Mesenchymal stem cell (in vitro differentiated cells and primary cell): Measurements from ENCODE around the gene RPTOR.
A peak's percentile ranks its signal among the peaks of the same experiment; 100 is the strongest.

Source experiments
- DNase-seq: peaks from one replicate; pipeline ENCODE4 v3.0.0-alpha.2; 2013
- H2AFZ ChIP-seq: one replicate; pipeline ENCODE4 v1.6.1; 2013; ENCODE audit warnings: low read depth, mild to moderate bottlenecking, control low read depth, inconsistent platforms, low read length, moderate library complexity
- H2AK5ac ChIP-seq: 2 replicates; pipeline ENCODE4 v1.6.1; 2013; ENCODE audit warnings: low read length, moderate library complexity, mild to moderate bottlenecking, inconsistent platforms; ENCODE audit not compliant: severe bottlenecking
- H2BK120ac ChIP-seq: one replicate; pipeline ENCODE4 v1.6.1; 2013; ENCODE audit warnings: low read depth, mild to moderate bottlenecking, inconsistent platforms, low read length, moderate library complexity
- H2BK12ac ChIP-seq, 2 experiments: one replicate each; pipeline ENCODE4 v1.6.1; 2013; ENCODE audit warnings: inconsistent platforms in 2 of 2, low read length in 2 of 2, mild to moderate bottlenecking in 2 of 2, moderate library complexity in 2 of 2, control low read depth in 1 of 2
- H2BK15ac ChIP-seq: one replicate; pipeline ENCODE4 v1.6.1; 2013; ENCODE audit warnings: mild to moderate bottlenecking, low read depth, inconsistent platforms; ENCODE audit not compliant: poor library complexity, severe bottlenecking
- H2BK5ac ChIP-seq: 2 replicates; pipeline ENCODE4 v1.6.1; 2013; ENCODE audit warnings: low read depth, mild to moderate bottlenecking, low read length, control low read depth, inconsistent platforms; ENCODE audit not compliant: poor library complexity, severe bottlenecking
- H3K14ac ChIP-seq, 2 experiments: one replicate each; pipeline ENCODE4 v1.6.1; 2013; ENCODE audit warnings: inconsistent platforms in 2 of 2, low read length in 2 of 2, control low read depth in 1 of 2, mild to moderate bottlenecking in 1 of 2, moderate library complexity in 1 of 2
- H3K18ac ChIP-seq, 2 experiments: one replicate each; pipeline ENCODE4 v1.6.1; 2013; ENCODE audit warnings: inconsistent platforms in 2 of 2, low read length in 2 of 2, control low read depth in 1 of 2, low read depth in 1 of 2, mild to moderate bottlenecking in 1 of 2
- H3K23ac ChIP-seq, 2 experiments: one replicate each; pipeline ENCODE4 v1.6.1; 2013; ENCODE audit warnings: inconsistent platforms in 2 of 2, low read length in 2 of 2, mild to moderate bottlenecking in 2 of 2, moderate library complexity in 2 of 2, control low read depth in 1 of 2
- H3K27ac ChIP-seq: 2 replicates; pipeline ENCODE4 v1.5.1; 2013; ENCODE audit warnings: mild to moderate bottlenecking, moderate library complexity, low read length, control low read depth, inconsistent platforms; ENCODE audit not compliant: poor library complexity, severe bottlenecking
- H3K27me3 ChIP-seq, 2 experiments: 2 replicates each; pipeline versions ENCODE4 v1.6.1 to v1.7.0; 2013; ENCODE audit warnings: low read length in 2 of 2, mild to moderate bottlenecking in 2 of 2, moderate library complexity in 2 of 2, control low read depth in 1 of 2, inconsistent platforms in 1 of 2; ENCODE audit not compliant: control insufficient read depth in 1 of 2, insufficient read depth in 1 of 2
- H3K36me3 ChIP-seq, 2 experiments: 2 replicates each; pipeline versions ENCODE4 v1.6.1 to v1.7.0; 2013; ENCODE audit warnings: low read length in 2 of 2, control low read depth in 1 of 2, inconsistent platforms in 1 of 2, low read depth in 1 of 2, mild to moderate bottlenecking in 1 of 2; ENCODE audit not compliant: insufficient read depth in 2 of 2, control insufficient read depth in 1 of 2
- H3K4ac ChIP-seq, 2 experiments: one replicate each; pipeline ENCODE4 v1.6.1; 2013; ENCODE audit warnings: inconsistent platforms in 2 of 2, low read length in 2 of 2, mild to moderate bottlenecking in 2 of 2, moderate library complexity in 2 of 2, control low read depth in 1 of 2, low read depth in 1 of 2
- H3K4me1 ChIP-seq: 2 replicates; pipeline ENCODE4 v1.6.1; 2013; ENCODE audit warnings: low read depth, low read length, control low read depth; ENCODE audit not compliant: control insufficient read depth, insufficient read depth
- H3K4me2 ChIP-seq: 2 replicates; pipeline ENCODE4 v1.6.1; 2013; ENCODE audit warnings: low read length, mild to moderate bottlenecking, inconsistent platforms; ENCODE audit not compliant: poor library complexity, severe bottlenecking
- H3K4me3 ChIP-seq, 2 experiments: 2 replicates each; pipeline versions ENCODE4 v1.5.1 to v1.7.0; 2013; ENCODE audit warnings: low read length in 2 of 2, mild to moderate bottlenecking in 2 of 2, control low read depth in 1 of 2, low read depth in 1 of 2; ENCODE audit not compliant: insufficient read depth in 1 of 2
- H3K79me1 ChIP-seq: replicated peaks from 2 replicates; pipeline ENCODE4 v1.6.1; 2013; ENCODE audit warnings: mild to moderate bottlenecking, control low read depth, low read length, inconsistent platforms; ENCODE audit not compliant: poor library complexity, severe bottlenecking
- H3K9ac ChIP-seq: 2 replicates; pipeline ENCODE4 v1.7.0; 2013; ENCODE audit warnings: mild to moderate bottlenecking, low read length, moderate library complexity
- H3K9me3 ChIP-seq: 2 replicates; pipeline ENCODE4 v1.7.0; 2013; ENCODE audit warnings: mild to moderate bottlenecking, low read length; ENCODE audit not compliant: control insufficient read depth
- H4K8ac ChIP-seq: one replicate; pipeline ENCODE4 v1.6.1; 2013; ENCODE audit warnings: inconsistent platforms, mild to moderate bottlenecking, low read length, moderate library complexity
- H4K91ac ChIP-seq: one replicate; pipeline ENCODE4 v1.6.1; 2013; ENCODE audit warnings: mild to moderate bottlenecking, low read length, inconsistent platforms
- WGBS: methylation state at CpG from one replicate; pipeline ENCODE4 v1.1.7; 2013; ENCODE audit warnings: mixed read lengths; 5-methylcytosine and 5-hydroxymethylcytosine counted together

RPTOR gene

DNA sequence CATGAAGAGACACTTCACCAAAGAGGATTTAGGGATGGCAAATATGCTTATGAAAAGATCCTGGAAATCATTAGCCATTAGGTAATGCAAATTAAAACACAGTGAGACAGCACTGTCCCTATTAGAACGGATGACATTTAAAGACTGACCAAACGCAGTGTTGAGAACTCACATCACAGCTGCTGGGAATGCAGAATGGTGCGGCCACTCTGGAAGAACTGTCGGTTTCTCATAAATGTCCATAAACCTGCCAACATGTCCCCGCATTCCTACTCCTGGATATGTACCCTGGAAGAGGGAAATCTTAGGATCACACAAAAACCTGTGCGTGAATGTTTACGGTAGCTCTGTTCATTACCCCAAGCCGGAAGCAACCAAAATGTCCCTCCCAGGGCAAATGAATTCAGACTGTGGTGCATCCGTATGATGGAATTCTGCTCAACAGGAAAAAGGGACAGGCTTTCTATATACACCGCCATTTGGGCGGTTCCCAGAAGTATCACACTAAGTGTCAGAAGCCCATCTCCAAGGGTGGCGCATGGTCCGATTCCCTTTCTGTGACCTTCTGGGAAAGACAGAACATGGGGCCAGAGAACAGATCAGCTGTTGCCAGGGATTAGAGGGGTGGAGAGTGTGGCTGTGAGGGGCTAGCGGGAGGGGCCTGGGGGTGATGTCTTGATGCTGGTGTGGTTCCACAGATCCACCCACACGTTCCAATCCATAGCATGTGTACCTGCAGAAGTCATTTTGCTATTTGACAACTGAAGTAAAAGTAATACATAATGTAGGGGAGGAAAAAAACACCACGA is 249.8 kb downstream of the RPTOR start:
- Histone ChIP-seq H3K36me3 (peaks cover 12 to 25% of the 10 kb centered on the region in 2 experiments), H3K18ac (peak overlapping the region; percentile 52 to 69), H2BK15ac (peak overlapping the region; percentile 49), H3K4ac (peak overlapping the region; percentile 46 to 57), H3K27ac (no peak overlapping the region), H4K8ac (peak overlapping the region; percentile 60), H2BK120ac (no peak overlapping the region), H2BK5ac (no peak overlapping the region), H3K4me1 (peaks cover 29% of the 10 kb centered on the region), H3K9ac (peak overlapping the region; percentile 80), H3K14ac (peak overlapping the region in 1 of 2 experiments; percentile 8), H3K27me3 (no peaks in the 10 kb centered on the region), H3K23ac (no peak overlapping the region), H2AK5ac (no peak overlapping the region), H3K4me3 (no peak overlapping the region), H3K9me3 (no peaks in the 10 kb centered on the region), H3K4me2 (no peak overlapping the region), H3K79me1 (peaks cover 27% of the 10 kb centered on the region), H2BK12ac (peak overlapping the region; percentile 33 to 59), H2AFZ (no peak overlapping the region), H4K91ac (peak overlapping the region; percentile 85)
- DNase-seq, result peak; percentile 30
- 97% methylated on average over 15 of the region's 16 CpGs for WGBS

DNA sequence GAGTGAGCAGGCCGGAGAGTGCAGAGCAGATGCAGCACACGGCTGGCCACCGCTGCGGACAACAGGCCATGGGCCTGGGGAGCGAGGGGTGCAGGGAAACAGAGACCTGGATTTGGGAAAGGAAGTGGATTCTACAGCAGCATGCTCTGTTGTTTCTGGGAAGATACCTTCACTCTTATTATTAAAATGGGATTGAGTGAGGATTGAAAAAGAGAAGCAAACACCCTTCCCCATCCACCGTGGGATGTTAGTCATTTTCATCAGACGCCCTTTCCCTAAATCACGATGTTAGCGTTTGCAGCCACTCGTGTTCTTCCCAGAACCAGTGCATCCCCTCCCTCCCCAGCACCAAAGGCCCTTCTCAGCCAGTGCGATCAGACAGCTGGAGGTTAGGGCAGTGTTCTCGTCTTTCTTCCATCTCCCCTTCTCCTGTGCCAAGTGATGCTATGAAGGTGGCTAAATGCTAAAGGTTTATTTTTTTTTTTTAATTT is 250.5 kb downstream of the RPTOR start:
- 95% methylated on average over 9 of the region's 12 CpGs for WGBS
- no peak for DNase-seq
- H3K23ac ChIP-seq, result no peak overlapping the region

DNA sequence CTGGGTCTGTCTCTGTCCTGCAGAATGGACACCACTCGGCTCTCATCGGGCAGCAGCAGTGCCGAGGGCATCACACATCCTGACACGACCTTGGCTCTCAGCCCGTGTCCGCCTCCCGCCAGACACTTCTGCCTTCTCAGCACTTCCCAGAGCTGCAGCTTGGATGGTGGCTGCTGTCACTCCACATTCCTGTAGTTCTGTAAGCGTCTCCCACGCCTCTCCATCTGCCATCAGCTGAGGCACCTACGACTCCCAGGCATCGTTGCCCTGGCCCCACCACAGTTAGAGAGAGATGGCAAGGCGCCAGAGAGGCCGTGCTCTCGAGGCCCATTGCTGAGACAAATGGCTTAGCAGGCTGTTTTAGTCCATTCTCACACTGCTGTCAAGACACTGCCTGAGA is 251.1 kb downstream of the RPTOR start:
- Histone ChIP-seq H3K27me3 (no peaks in the 10 kb centered on the region), H3K14ac (no peak overlapping the region), H3K27ac (no peak overlapping the region), H3K79me1 (peaks cover 30% of the 10 kb centered on the region), H2BK120ac (no peak overlapping the region), H2AK5ac (no peak overlapping the region), H3K4me1 (peaks cover 23% of the 10 kb centered on the region), H2BK12ac (peak overlapping the region; percentile 26 to 49), H3K4me3 (no peak overlapping the region), H3K23ac (peak overlapping the region in 1 of 2 experiments; percentile 2), H3K9me3 (no peaks in the 10 kb centered on the region), H4K8ac (peak overlapping the region; percentile 66), H3K18ac (peak overlapping the region; percentile 8 to 55), H3K4me2 (no peak overlapping the region), H4K91ac (peak overlapping the region; percentile 57), H3K4ac (peak overlapping the region; percentile 15 to 21), H3K9ac (no peak overlapping the region), H2AFZ (no peak overlapping the region), H2BK5ac (no peak overlapping the region), H3K36me3 (peaks cover 12 to 33% of the 10 kb centered on the region in 2 experiments), H2BK15ac (peak overlapping the region; percentile 65)
- WGBS, result 84% methylated on average over 14 of the region's 14 CpGs
- no peak for DNase-seq

More for the DNA sequence above, 250.5 kb downstream of the RPTOR start:
- H4K8ac ChIP-seq, result peak overlapping the region; percentile 60
- H3K14ac ChIP-seq, result no peak overlapping the region
- peaks cover 30% of the 10 kb centered on the region for H3K79me1 ChIP-seq
- peak overlapping the region in 1 of 2 experiments; percentile 46 for H3K4ac ChIP-seq
- no peak overlapping the region for H3K9ac ChIP-seq
- no peak overlapping the region for H2AFZ ChIP-seq
- H3K18ac ChIP-seq, result peak overlapping the region; percentile 50 to 69
- H3K9me3 ChIP-seq, result no peaks in the 10 kb centered on the region
- peak overlapping the region; percentile 85 for H4K91ac ChIP-seq
- no peak overlapping the region for H3K27ac ChIP-seq
- H3K4me1 ChIP-seq, result peaks cover 29% of the 10 kb centered on the region
- peaks cover 12 to 32% of the 10 kb centered on the region in 2 experiments for H3K36me3 ChIP-seq
- no peaks in the 10 kb centered on the region for H3K27me3 ChIP-seq
- H3K4me3 ChIP-seq, result no peak overlapping the region
- H2BK5ac ChIP-seq, result no peak overlapping the region
- H2AK5ac ChIP-seq, result no peak overlapping the region
- H2BK15ac ChIP-seq, result peak overlapping the region; percentile 49
- H2BK12ac ChIP-seq, result peak overlapping the region; percentile 59 to 75
- no peak overlapping the region for H3K4me2 ChIP-seq
- no peak overlapping the region for H2BK120ac ChIP-seq

DNA sequence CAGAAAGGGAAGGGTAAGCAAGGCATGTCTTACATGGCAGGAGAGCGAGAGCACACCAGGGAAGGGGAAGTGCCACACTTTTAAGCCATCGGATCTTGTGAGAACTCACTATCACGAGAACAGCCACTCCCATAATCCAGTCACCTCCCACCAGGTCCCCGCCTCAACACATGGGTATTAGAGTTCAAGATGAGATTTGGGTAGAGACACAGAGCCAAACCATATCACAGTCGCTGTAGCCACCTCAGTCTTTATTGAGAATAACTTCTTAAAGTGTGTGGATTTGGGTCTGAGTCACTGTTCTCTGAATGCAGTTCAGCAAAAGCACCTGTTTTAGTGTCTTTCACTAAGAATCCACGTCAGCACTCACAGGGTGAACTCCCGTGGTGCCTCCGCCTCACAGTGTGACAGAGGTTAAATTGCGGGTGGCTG is 251.8 kb downstream of the RPTOR start:
- H4K91ac ChIP-seq, result no peak overlapping the region
- H3K79me1 ChIP-seq, result peaks cover 31% of the 10 kb centered on the region
- no peak overlapping the region for H2AFZ ChIP-seq
- no peak overlapping the region for H3K23ac ChIP-seq
- H3K18ac ChIP-seq, result no peak overlapping the region
- H2BK120ac ChIP-seq, result no peak overlapping the region
- peaks cover 12 to 33% of the 10 kb centered on the region in 2 experiments for H3K36me3 ChIP-seq
- H2BK12ac ChIP-seq, result peak overlapping the region in 1 of 2 experiments; percentile 1
- H2AK5ac ChIP-seq, result no peak overlapping the region
- no peak overlapping the region for H2BK5ac ChIP-seq
- no peak overlapping the region for H3K4me3 ChIP-seq
- no peak overlapping the region for H3K4me2 ChIP-seq
- H3K4me1 ChIP-seq, result peaks cover 26% of the 10 kb centered on the region
- no peak overlapping the region for H3K27ac ChIP-seq
- no peak overlapping the region for H2BK15ac ChIP-seq
- H3K27me3 ChIP-seq, result no peaks in the 10 kb centered on the region
- no peaks in the 10 kb centered on the region for H3K9me3 ChIP-seq
- no peak for DNase-seq
- no peak overlapping the region for H3K9ac ChIP-seq
- no peak overlapping the region for H3K4ac ChIP-seq
- WGBS, result 96% methylated on average over 4 of the region's 9 CpGs
- H3K14ac ChIP-seq, result no peak overlapping the region
- H4K8ac ChIP-seq, result no peak overlapping the region
